Gastroesophageal sphincter (tissue), 3 donors: Measurements from ENCODE around the gene UEVLD.

Experiments
- POLR2A ChIP-seq, 2 donors: fragments of 450-650 bp; IDR thresholded peaks; one replicate each; pipeline ENCODE4 v1.6.1; 2017; ENCODE audit warnings: antibody characterized with exemption in 2 of 2, mild to moderate bottlenecking in 2 of 2, moderate library complexity in 1 of 2
- POLR2AphosphoS5 ChIP-seq: sonication (generic); formaldehyde crosslinking; IDR thresholded peaks from one replicate; pipeline ENCODE4 v1.6.1; 2017; ENCODE audit warnings: antibody characterized with exemption
- TF ChIP-seq, protein P1 (sequence below), 4 experiments: fragments of 200-600 bp in 2 of 4; fragments of 450-650 bp in 2 of 4; sonication (generic) in 1 of 4; IDR thresholded peaks; one replicate each; pipeline ENCODE4 v1.5.1; 2017 to 2019; ENCODE audit warnings: antibody characterized with exemption in 4 of 4, mild to moderate bottlenecking in 2 of 4, moderate library complexity in 2 of 4

DNA sequence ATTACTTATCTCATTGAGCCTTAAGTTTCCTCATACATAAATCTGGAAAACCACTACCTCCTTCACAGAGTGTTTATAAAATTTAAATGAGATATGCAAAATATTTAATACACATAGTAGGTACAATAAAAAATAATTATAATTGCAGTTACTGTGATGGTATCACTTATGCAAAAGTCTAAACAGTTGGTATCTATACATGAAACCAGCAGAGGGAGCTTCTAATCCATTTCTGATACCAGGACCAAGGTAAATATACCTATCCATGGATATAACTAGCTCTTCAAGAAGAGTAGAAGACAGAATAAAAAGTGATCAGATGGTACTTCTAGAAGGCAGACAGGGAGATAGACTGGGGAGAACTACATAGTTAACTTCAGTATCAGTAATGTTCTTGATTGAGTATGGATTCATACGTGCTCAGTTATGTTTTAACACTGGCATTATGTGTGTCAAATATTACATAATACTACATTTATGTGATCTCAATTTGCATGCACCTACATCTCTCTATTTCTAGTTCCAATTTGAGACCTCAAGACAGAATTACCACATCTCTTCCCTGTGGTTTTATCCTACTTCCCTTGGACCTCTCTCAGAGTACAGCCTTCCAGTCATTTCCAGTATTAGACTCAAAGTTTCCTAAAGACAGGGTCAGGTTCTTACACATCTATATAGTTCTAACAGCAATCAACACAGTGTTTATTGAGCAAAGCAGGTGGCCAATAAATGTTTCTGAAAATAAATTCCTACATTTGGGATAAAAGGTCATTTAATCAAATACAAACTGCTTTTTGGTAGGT lies 48.1 kb downstream of the UEVLD start:
- no peak for TF ChIP-seq POLR2A (IDR thresholded peaks at IDR 0.05)
- TF ChIP-seq, protein P1, sequence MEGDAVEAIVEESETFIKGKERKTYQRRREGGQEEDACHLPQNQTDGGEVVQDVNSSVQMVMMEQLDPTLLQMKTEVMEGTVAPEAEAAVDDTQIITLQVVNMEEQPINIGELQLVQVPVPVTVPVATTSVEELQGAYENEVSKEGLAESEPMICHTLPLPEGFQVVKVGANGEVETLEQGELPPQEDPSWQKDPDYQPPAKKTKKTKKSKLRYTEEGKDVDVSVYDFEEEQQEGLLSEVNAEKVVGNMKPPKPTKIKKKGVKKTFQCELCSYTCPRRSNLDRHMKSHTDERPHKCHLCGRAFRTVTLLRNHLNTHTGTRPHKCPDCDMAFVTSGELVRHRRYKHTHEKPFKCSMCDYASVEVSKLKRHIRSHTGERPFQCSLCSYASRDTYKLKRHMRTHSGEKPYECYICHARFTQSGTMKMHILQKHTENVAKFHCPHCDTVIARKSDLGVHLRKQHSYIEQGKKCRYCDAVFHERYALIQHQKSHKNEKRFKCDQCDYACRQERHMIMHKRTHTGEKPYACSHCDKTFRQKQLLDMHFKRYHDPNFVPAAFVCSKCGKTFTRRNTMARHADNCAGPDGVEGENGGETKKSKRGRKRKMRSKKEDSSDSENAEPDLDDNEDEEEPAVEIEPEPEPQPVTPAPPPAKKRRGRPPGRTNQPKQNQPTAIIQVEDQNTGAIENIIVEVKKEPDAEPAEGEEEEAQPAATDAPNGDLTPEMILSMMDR (IDR thresholded peaks at IDR 0.05), result peak in 2 of 4 experiments; percentile 23 to 26
- no peak for TF ChIP-seq POLR2AphosphoS5
